HG02938 (cell line): ENCODE measurements around the gene TBC1D1.
"Not testable (repeated sequence)": the region's sequence is repeated elsewhere in the genome, so short reads cannot be mapped to it uniquely, and the experiment has no call there.

Experiments used
- ATAC-seq: cut with Tn5 transposase; IDR thresholded peaks from one replicate; pipeline ENCODE4 v1.9.1; 2021; ENCODE audit warnings: mild to moderate bottlenecking, moderate library complexity; ENCODE audit not compliant: unreplicated experiment

TBC1D1 gene

GRCh38 chr4:37960679-37961450, 70.0 kb downstream of the TBC1D1 start:
- no peak for ATAC-seq

- no peak for ATAC-seq
Measured at GRCh38 chr4:37964734-37965457, 74.0 kb downstream of the TBC1D1 start.

- ATAC-seq, result no peak
Measured at GRCh38 chr4:37966044-37966443, 75.2 kb downstream of the TBC1D1 start.

- ATAC-seq, result no peak
Measured at GRCh38 chr4:37967736-37968135, 76.9 kb downstream of the TBC1D1 start.

GRCh38 chr4:37968747-37969146, 77.9 kb downstream of the TBC1D1 start:
- ATAC-seq, result no peak

- ATAC-seq, result no peak
Measured at GRCh38 chr4:37970702-37971101, 79.8 kb downstream of the TBC1D1 start.

GRCh38 chr4:37971202-37971601, 80.3 kb downstream of the TBC1D1 start:
- ATAC-seq, result no peak

- no peak for ATAC-seq
Measured at GRCh38 chr4:37973441-37973840, 82.6 kb downstream of the TBC1D1 start.

- ATAC-seq, result not testable (repeated sequence)
Measured at GRCh38 chr4:37975321-37975822, 84.5 kb downstream of the TBC1D1 start.

- ATAC-seq, result no peak
Measured at GRCh38 chr4:37976507-37976906, 85.6 kb downstream of the TBC1D1 start.

- peak; percentile 63 for ATAC-seq
Measured at GRCh38 chr4:37976991-37977470, 86.1 kb downstream of the TBC1D1 start.

- peak; percentile 62 for ATAC-seq
Measured at GRCh38 chr4:37977471-37978247, 86.8 kb downstream of the TBC1D1 start.

GRCh38 chr4:37978248-37978924, 87.5 kb downstream of the TBC1D1 start:
- peak; percentile 19 for ATAC-seq

GRCh38 chr4:37980246-37980645, 89.4 kb downstream of the TBC1D1 start:
- ATAC-seq, result no peak

GRCh38 chr4:37981425-37981824, 90.5 kb downstream of the TBC1D1 start:
- no peak for ATAC-seq

GRCh38 chr4:37981844-37982720, 91.2 kb downstream of the TBC1D1 start:
- no peak for ATAC-seq

GRCh38 chr4:37982736-37983135, 91.9 kb downstream of the TBC1D1 start:
- no peak for ATAC-seq

- ATAC-seq, result no peak
Measured at GRCh38 chr4:37983951-37984350, 93.1 kb downstream of the TBC1D1 start.

GRCh38 chr4:37985730-37986275, 94.9 kb downstream of the TBC1D1 start:
- ATAC-seq, result no peak
